Fibroblast of lung (primary cell): ENCODE data around the gene CELF2. TPM values are rescaled to one million over a fixed set of nuclear protein-coding genes. Genes with fewer than 3 reads are reported as not detected.

Source experiments
- DNase-seq, 2 donors: peaks; one replicate each; pipeline versions ENCODE4 v3.0.0 to v3.0.0-alpha.2; 2010; ENCODE audit warnings: low read depth in 2 of 2
- H2AFZ ChIP-seq: 2 replicates; pipeline ENCODE4 v1.5.1; 2012; ENCODE audit warnings: low read length, control low read depth, inconsistent platforms
- H3K27ac ChIP-seq: 2 replicates; pipeline ENCODE4 v1.5.1; 2011; ENCODE audit warnings: low read length, control low read depth; ENCODE audit not compliant: insufficient read depth
- H3K27me3 ChIP-seq: 2 replicates; pipeline ENCODE4 v1.5.1; 2011; ENCODE audit warnings: mild to moderate bottlenecking, low read length; ENCODE audit not compliant: control insufficient read depth, insufficient read depth
- H3K36me3 ChIP-seq: 2 replicates; pipeline ENCODE4 v1.5.1; 2011; ENCODE audit warnings: low read length; ENCODE audit not compliant: control insufficient read depth, insufficient read depth
- H3K4me1 ChIP-seq: 2 replicates; pipeline ENCODE4 v1.5.1; 2011; ENCODE audit warnings: low read length; ENCODE audit not compliant: control insufficient read depth, insufficient read depth; ENCODE audit errors: extremely low read depth
- H3K4me2 ChIP-seq: 2 replicates; pipeline ENCODE4 v1.5.1; 2011; ENCODE audit warnings: low read length, control low read depth; ENCODE audit not compliant: insufficient read depth; ENCODE audit errors: extremely low read depth
- H3K4me3 ChIP-seq, 4 experiments: fragments of 200-600 bp in 1 of 4; sonication (generic) in 1 of 4; replicated peaks in 1 of 4; 2 replicates each; pipeline ENCODE4 v1.5.1; 2011 to 2016; ENCODE audit warnings: low read length in 4 of 4, low read depth in 3 of 4, mild to moderate bottlenecking in 3 of 4, control low read depth in 2 of 4, inconsistent platforms in 1 of 4, mixed read lengths in 1 of 4; ENCODE audit not compliant: insufficient read depth in 1 of 4; ENCODE audit errors: control extremely low read depth in 1 of 4
- H3K79me2 ChIP-seq: 2 replicates; pipeline ENCODE4 v1.5.1; 2012; ENCODE audit warnings: mild to moderate bottlenecking, low read length, inconsistent platforms; ENCODE audit not compliant: control insufficient read depth, insufficient read depth
- H3K9ac ChIP-seq: 2 replicates; pipeline ENCODE4 v1.5.1; 2011; ENCODE audit warnings: mild to moderate bottlenecking, low read length, control low read depth; ENCODE audit not compliant: insufficient read depth
- H3K9me3 ChIP-seq: 2 replicates; pipeline ENCODE4 v1.5.1; 2012; ENCODE audit warnings: low read depth, low read length; ENCODE audit not compliant: control insufficient read depth, insufficient read depth
- H4K20me1 ChIP-seq: 2 replicates; pipeline ENCODE4 v1.5.1; 2011; ENCODE audit warnings: low read length; ENCODE audit not compliant: control insufficient read depth, insufficient read depth; ENCODE audit errors: extremely low read depth
- CTCF ChIP-seq, 2 donors: IDR thresholded peaks in 1 of 2; conservative IDR thresholded peaks in 1 of 2; 1 replicate in 1 of 2; 2 replicates in 1 of 2; pipeline ENCODE4 v1.5.1; 2011 to 2012; ENCODE audit warnings: low read length in 2 of 2, control low read depth in 1 of 2, inconsistent platforms in 1 of 2, low read depth in 1 of 2, mild to moderate bottlenecking in 1 of 2
- EZH2 ChIP-seq: IDR thresholded peaks from 2 replicates; pipeline ENCODE4 v1.5.1; 2012; ENCODE audit warnings: low read length, control low read depth, mild to moderate bottlenecking; ENCODE audit errors: missing control alignments
- polyA plus RNA-seq, 2 donors: library from polyadenylated mRNA; depleted of rRNA in 1 of 2; stranded (reverse) in 1 of 2; unstranded in 1 of 2; fragments of >200 nt; gene quantifications; 2 replicates each; pipeline ENCODE4 v1.2.1, GENCODE V29; 2011 to 2012; ENCODE audit warnings: missing spikeins in 1 of 2
- total RNA-seq: library from RNA; depleted of rRNA; stranded (reverse); fragments of >200 nt; gene quantifications from 2 replicates; pipeline ENCODE4 v1.2.1, GENCODE V29; 2014

CELF2 gene
- total and polyA plus RNA-seq, 2 donors (not counting 1 experiment from before 2014, with no cell fraction given): 16.9 to 25.1 TPM

- H3K9ac ChIP-seq: no peak overlapping the region
- H3K36me3 ChIP-seq: no peaks in the 10 kb centered on the region
- H3K9me3 ChIP-seq: no peaks in the 10 kb centered on the region
- H3K4me3 ChIP-seq: no peak overlapping the region
- H3K27ac ChIP-seq: no peak overlapping the region
- no peak for TF ChIP-seq CTCF (conservative IDR thresholded peaks at IDR 0.05 in 1 of 2, IDR thresholded peaks at IDR 0.05 in 1 of 2; ENCODE audit: low read depth in 1 of 2, low read length in 2 of 2)
- TF ChIP-seq EZH2: no peak
- no peaks in the 10 kb centered on the region for H3K79me2 ChIP-seq
- H3K4me1 ChIP-seq: peaks cover under 1% of the 10 kb centered on the region
- no peak overlapping the region for H3K4me2 ChIP-seq
- H4K20me1 ChIP-seq: no peaks in the 10 kb centered on the region
- no peaks in the 10 kb centered on the region for H3K27me3 ChIP-seq
- DNase-seq: no peak
- no peak overlapping the region for H2AFZ ChIP-seq
These were observed 219.9 kb downstream of the CELF2 start for GRCh38 chr10:11237571-11237970.

GRCh38 chr10:11238893-11239292, 221.2 kb downstream of the CELF2 start:
- no peak overlapping the region for H3K9ac ChIP-seq
- H2AFZ ChIP-seq: no peak overlapping the region
- no peak overlapping the region for H3K4me3 ChIP-seq
- no peak overlapping the region for H3K4me2 ChIP-seq
- no peak for DNase-seq
- no peaks in the 10 kb centered on the region for H3K79me2 ChIP-seq
- no peaks in the 10 kb centered on the region for H3K36me3 ChIP-seq
- H4K20me1 ChIP-seq: no peaks in the 10 kb centered on the region
- peaks cover 3% of the 10 kb centered on the region for H3K4me1 ChIP-seq
- TF ChIP-seq EZH2 (no peak), CTCF (conservative IDR thresholded peaks at IDR 0.05 in 1 of 2, IDR thresholded peaks at IDR 0.05 in 1 of 2; ENCODE audit: low read depth in 1 of 2, low read length in 2 of 2) (no peak)
- H3K9me3 ChIP-seq: no peaks in the 10 kb centered on the region
- no peaks in the 10 kb centered on the region for H3K27me3 ChIP-seq
- no peak overlapping the region for H3K27ac ChIP-seq

GRCh38 chr10:11240641-11241040, 223.0 kb downstream of the CELF2 start:
- Histone ChIP-seq H3K4me3 (no peak overlapping the region), H3K27me3 (no peaks in the 10 kb centered on the region), H3K79me2 (no peaks in the 10 kb centered on the region), H3K9me3 (no peaks in the 10 kb centered on the region), H3K9ac (no peak overlapping the region), H3K27ac (no peak overlapping the region), H3K36me3 (no peaks in the 10 kb centered on the region), H2AFZ (no peak overlapping the region), H4K20me1 (no peaks in the 10 kb centered on the region), H3K4me2 (no peak overlapping the region), H3K4me1 (peaks cover 3% of the 10 kb centered on the region)
- no peak for TF ChIP-seq EZH2
- no peak for TF ChIP-seq CTCF (conservative IDR thresholded peaks at IDR 0.05 in 1 of 2, IDR thresholded peaks at IDR 0.05 in 1 of 2; ENCODE audit: low read depth in 1 of 2, low read length in 2 of 2)
- no peak for DNase-seq
